Aorta (tissue), 5 donors: ENCODE data around the gene DYSF. TPM values are rescaled to one million over a fixed set of nuclear protein-coding genes. Genes with fewer than 3 reads are reported as not detected.

Experiments
- ATAC-seq: fragments of 200-7000 bp; cut with Tn5 transposase; one replicate; pipeline ENCODE4 v1.9.1; 2022; ENCODE audit warnings: moderate library complexity; ENCODE audit not compliant: low FRiP score
- DNase-seq, 2 donors: peaks; one replicate each; pipeline ENCODE4 v3.0.0-alpha.2; 2020
- H3K27ac ChIP-seq, 2 donors: one replicate each; pipeline ENCODE4 v1.5.1; 2013; ENCODE audit warnings: low read length in 2 of 2, mild to moderate bottlenecking in 2 of 2, moderate library complexity in 2 of 2, control low read depth in 1 of 2, inconsistent platforms in 1 of 2, low read depth in 1 of 2
- H3K27me3 ChIP-seq, 2 donors: one replicate each; pipeline ENCODE4 v1.6.1; 2013; ENCODE audit warnings: control low read depth in 1 of 2, low read length in 1 of 2, mild to moderate bottlenecking in 1 of 2, moderate library complexity in 1 of 2; ENCODE audit not compliant: insufficient read depth in 2 of 2, control insufficient read depth in 1 of 2
- H3K36me3 ChIP-seq, 2 donors: one replicate each; pipeline ENCODE4 v1.6.1; 2013; ENCODE audit warnings: control low read depth in 1 of 2, low read length in 1 of 2, mild to moderate bottlenecking in 1 of 2; ENCODE audit not compliant: insufficient read depth in 2 of 2, control insufficient read depth in 1 of 2
- H3K4me1 ChIP-seq, 2 donors: one replicate each; pipeline ENCODE4 v1.6.1; 2013; ENCODE audit warnings: low read length in 2 of 2, control low read depth in 1 of 2, mild to moderate bottlenecking in 1 of 2, moderate library complexity in 1 of 2; ENCODE audit not compliant: insufficient read depth in 2 of 2, control insufficient read depth in 1 of 2
- H3K4me3 ChIP-seq, 2 donors: one replicate each; pipeline ENCODE4 v1.5.1; 2013; ENCODE audit warnings: low read length in 2 of 2, control low read depth in 1 of 2, mild to moderate bottlenecking in 1 of 2
- H3K9me3 ChIP-seq: one replicate; pipeline ENCODE4 v1.6.1; 2013; ENCODE audit warnings: mild to moderate bottlenecking, low read length; ENCODE audit not compliant: control insufficient read depth
- WGBS, 2 donors: extraction: QIAGEN DNeasy Blood & Tissue Kit; methylation state at CpG; one replicate each; pipeline ENCODE4 v1.1.7; 2013; 5-methylcytosine and 5-hydroxymethylcytosine counted together
- intact Hi-C, 2 donors: fragments of 100-400 bp; cut with DNase I; formaldehyde crosslinking; loops; one replicate each; pipeline versions ENCODE4 v1.14.2 to v1.15.0; 2022
- polyA plus RNA-seq, 2 donors: library from polyadenylated mRNA; stranded (reverse); fragments of 200-250 nt; gene quantifications; one replicate each; pipeline ENCODE4 v1.2.3, GENCODE V29; 2013
- total RNA-seq, 2 donors: library from RNA; stranded (reverse); fragmentation: NEBNext Ultra II Directional; extraction: Animal tissue kit (Norgen Biotek cat#: 25700); gene quantifications; one replicate each; pipeline ENCODE4 v1.2.1, GENCODE V29; 2021
- donor health status: healthy with polysubstance abuse.
- donor health status: Bipolar disorder and iron deficiency.
- donor health status: DM: no; HTN: no; CAD: no.
- donor health status: DM: no; HTN: no; CAD: no.
- donor health status: DM: yes; HTN: yes; CAD: no.

Gene DYSF
- total and polyA plus RNA-seq, 4 donors, result 3.1 to 28.8 (median 17.5) TPM

DNA sequence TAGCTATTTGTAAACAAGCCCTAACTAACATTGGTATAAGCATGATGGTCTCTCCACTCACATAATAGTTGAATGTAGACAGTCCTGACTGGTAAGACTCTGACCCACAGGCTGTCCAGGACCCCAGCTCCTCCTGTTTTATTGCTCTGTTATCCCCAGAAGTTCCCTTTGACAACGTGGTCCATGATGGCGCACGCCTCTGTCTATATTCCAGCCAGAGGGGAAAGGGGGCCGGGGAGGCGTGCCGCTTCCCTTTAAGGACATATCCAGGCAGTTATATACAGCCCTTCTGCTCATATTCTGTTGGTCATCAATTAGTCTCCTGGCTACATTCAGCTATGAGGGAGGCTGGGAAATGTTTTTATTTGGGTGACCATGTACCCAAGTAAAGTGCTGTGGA is 6.7 kb downstream of the DYSF start:
- no peaks in the 10 kb centered on the region for H3K4me1 ChIP-seq
- WGBS, 2 donors, result 86 to 93% methylated on average over 6 of the region's 6 CpGs
- ATAC-seq (no peak), DNase-seq (no peak)
- intact Hi-C loops, result loop anchor here in 1 of 2 donors (5.0 kb wide), 1 partner anchor 42 kb away; no protein-coding TSS in a partner anchor
- no peak overlapping the region for H3K27ac ChIP-seq
- no peaks in the 10 kb centered on the region for H3K9me3 ChIP-seq
- H3K27me3 ChIP-seq, result no peaks in the 10 kb centered on the region
- no peak overlapping the region for H3K4me3 ChIP-seq
- H3K36me3 ChIP-seq, result no peaks in the 10 kb centered on the region

DNA sequence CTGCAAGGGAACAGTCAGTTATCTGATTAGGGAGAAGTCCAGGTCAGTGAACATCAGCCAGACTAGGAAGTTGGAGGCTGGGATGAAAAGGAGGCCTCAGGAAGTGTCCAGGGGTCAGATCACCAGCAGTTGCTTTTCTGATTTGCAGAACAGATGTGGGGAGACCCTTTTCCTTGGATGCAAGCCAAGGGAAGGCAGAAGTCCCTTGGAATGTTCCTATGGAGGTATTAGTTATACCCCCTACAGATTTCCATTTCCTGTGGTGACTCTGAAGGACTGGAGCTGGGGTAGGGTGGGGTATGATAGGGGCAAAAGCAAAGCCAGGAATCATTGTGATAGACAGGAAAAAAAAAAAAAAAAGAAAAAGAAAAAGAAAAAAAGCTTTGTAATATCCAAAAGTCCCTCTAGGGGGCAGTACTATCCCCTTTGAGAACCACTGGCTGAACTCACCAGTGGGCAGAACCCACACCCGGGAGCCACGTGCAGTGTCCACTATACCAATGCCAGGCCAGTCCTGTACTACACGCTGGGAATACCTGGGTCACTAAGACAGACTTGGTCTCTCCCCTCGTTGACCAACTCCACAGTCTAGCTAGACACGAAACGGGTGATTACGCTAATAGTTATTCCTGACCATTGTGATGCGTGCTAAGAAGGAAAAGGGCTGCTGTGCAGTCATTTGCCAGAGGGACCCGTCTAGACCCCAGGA is 7.4 kb downstream of the DYSF start:
- 64 to 67% methylated on average over 9 of the region's 9 CpGs for WGBS, 2 donors
- Histone ChIP-seq H3K4me3 (no peak overlapping the region), H3K9me3 (no peaks in the 10 kb centered on the region), H3K27me3 (no peaks in the 10 kb centered on the region), H3K36me3 (no peaks in the 10 kb centered on the region), H3K27ac (no peak overlapping the region), H3K4me1 (no peaks in the 10 kb centered on the region)
- intact Hi-C loops, result loop anchor here in 1 of 2 donors (5.0 kb wide), 1 partner anchor 42 kb away; no protein-coding TSS in a partner anchor
- DNase-seq (no peak), ATAC-seq (peak; percentile 44)

DNA sequence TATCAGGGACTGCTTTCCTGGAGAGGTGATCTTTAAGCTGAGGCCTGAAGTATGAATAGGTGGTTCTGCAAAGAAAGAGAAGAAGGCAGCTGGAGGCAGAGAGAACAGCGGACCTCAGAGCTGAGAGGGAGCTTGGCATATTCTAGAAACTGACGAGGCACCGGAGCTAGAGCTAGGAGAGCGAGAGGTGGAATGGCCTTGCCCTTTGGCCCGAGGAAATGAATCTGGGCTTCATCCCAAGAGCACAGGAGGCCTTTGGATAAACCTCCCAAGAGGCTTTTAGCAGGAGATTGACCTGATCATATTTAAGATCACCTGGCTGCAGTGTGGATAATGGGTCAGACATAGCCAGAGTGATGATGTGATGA is 7.9 kb downstream of the DYSF start:
- no peak overlapping the region for H3K27ac ChIP-seq
- no peaks in the 10 kb centered on the region for H3K36me3 ChIP-seq
- H3K4me3 ChIP-seq, result no peak overlapping the region
- 57 to 86% methylated on average over 5 of the region's 5 CpGs for WGBS, 2 donors
- no peaks in the 10 kb centered on the region for H3K4me1 ChIP-seq
- no peaks in the 10 kb centered on the region for H3K27me3 ChIP-seq
- intact Hi-C loops, result loop anchor here in 1 of 2 donors (5.0 kb wide), 1 partner anchor 41 kb away; no protein-coding TSS in a partner anchor
- no peak for DNase-seq
- no peak for ATAC-seq
- H3K9me3 ChIP-seq, result no peaks in the 10 kb centered on the region

DNA sequence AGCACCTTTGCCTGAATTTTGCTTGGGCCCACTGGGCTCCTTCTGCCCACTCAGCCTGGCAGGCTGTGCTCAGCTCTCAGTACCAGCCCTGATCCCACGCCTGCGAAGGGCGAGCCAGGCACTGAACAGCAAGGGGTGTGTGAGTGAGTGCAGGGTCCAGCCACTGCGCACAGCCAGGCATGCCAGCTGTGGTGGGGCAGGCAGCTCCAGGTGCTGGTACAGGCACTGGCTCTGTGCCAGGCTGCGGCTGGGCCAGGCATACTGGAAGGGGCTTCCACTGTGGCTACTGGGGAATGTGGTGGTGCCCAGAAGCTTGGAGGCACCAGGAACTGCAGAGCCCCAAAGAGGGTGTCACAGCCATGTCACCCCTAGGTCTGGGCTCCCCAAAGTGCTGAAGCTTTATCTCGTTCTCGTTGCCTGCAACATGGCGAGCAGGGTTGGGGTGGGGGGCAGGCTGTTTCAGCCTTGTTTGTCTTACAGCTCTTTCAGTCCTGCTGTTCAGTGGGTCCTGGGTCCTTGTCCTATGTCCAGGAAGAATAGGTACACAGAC is 8.8 kb downstream of the DYSF start:
- no peak for DNase-seq
- WGBS, 2 donors, result 83 to 87% methylated on average over 8 of the region's 8 CpGs
- H3K9me3 ChIP-seq, result no peaks in the 10 kb centered on the region
- no peak for ATAC-seq
- intact Hi-C loops, result loop anchor here in 1 of 2 donors (5.0 kb wide), 1 partner anchor 40 kb away; no protein-coding TSS in a partner anchor
- H3K4me3 ChIP-seq, result no peak overlapping the region
- H3K4me1 ChIP-seq, result no peaks in the 10 kb centered on the region
- no peaks in the 10 kb centered on the region for H3K27me3 ChIP-seq
- no peaks in the 10 kb centered on the region for H3K36me3 ChIP-seq
- H3K27ac ChIP-seq, result no peak overlapping the region

DNA sequence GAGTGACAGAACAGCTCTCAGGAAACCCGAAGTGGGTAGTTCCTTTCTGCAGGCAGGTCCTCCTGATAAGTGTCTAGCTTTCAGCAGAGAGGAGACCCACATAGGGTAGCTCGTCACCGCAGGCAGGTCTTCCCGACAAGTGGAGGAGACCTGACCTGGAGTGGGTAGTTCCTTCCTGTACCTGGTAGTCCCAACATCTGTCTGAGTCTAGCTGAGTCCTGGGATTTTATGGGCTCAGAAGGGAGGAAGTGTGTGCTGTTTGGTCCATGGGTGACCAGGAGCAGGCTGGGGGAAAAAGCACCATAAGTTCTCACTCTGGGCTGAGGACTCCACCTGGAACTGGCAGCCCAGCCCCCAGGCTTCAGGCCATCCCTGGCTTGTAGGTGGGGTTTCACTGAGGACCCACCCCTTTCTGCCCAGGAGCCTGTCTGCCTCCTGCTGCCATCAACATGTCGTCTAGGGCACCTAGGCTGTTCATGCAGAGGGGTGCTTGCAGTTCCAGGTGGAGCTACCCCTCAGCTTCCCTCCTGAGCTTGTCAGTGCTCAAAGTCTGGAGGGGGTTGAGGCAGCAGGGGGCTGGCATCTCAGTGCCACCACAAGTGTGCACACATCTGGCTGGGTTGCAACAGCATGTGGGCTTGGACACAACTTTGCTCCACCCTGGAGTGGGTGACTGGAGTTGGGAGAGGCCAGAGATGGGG is 9.4 kb downstream of the DYSF start:
- H3K9me3 ChIP-seq, result no peaks in the 10 kb centered on the region
- H3K4me1 ChIP-seq, result no peaks in the 10 kb centered on the region
- H3K27ac ChIP-seq, result no peak overlapping the region
- no peak overlapping the region for H3K4me3 ChIP-seq
- no peaks in the 10 kb centered on the region for H3K36me3 ChIP-seq
- no peak for ATAC-seq
- 93 to 94% methylated on average over 5 of the region's 5 CpGs for WGBS, 2 donors
- no peak for DNase-seq
- no peaks in the 10 kb centered on the region for H3K27me3 ChIP-seq
- intact Hi-C loops, result loop anchor here in 1 of 2 donors (5.0 kb wide), 1 partner anchor 40 kb away; no protein-coding TSS in a partner anchor

DNA sequence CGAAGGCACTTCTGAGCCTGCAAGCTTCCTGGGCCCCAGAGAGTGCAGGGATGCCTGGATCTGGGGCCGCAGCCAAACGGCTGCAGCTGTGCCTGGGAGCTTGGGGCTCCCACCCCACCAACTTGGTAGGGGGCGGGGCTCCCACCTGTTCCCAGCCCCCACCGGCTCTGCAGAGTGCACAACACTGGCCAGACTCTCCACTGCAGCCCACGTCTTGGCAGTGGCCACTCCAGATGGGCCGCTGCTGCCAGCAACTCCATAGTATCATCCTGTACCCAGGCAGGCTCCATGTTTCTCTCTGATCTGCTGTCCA is 9.9 kb downstream of the DYSF start:
- Histone ChIP-seq H3K36me3 (no peaks in the 10 kb centered on the region), H3K4me3 (no peak overlapping the region), H3K4me1 (no peaks in the 10 kb centered on the region), H3K27ac (no peak overlapping the region), H3K27me3 (no peaks in the 10 kb centered on the region), H3K9me3 (no peaks in the 10 kb centered on the region)
- WGBS, 2 donors, result 83 to 85% methylated on average over 7 of the region's 7 CpGs
- no peak for DNase-seq
- ATAC-seq, result no peak
- intact Hi-C loops, result loop anchor here in 1 of 2 donors (5.0 kb wide), 1 partner anchor 39 kb away; no protein-coding TSS in a partner anchor

DNA sequence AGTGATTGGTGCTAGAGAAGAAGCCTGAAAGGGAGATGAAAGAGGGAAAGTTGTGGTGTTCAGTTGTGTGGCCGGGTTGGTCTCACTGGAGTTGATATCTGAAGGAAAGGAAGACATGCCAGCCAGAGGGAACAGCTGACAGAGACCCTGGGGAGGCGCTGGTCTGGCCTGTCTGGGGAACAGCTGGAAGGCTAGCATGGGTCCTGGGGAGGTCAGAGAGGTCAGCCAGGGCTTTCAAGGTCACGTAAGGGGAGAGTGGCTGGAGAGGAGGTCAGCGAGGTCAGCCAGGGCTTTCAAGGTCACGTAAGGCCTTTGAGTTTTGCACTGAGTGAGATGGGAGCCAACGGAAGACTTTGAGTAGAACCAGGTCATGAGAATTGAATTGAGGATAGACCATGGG is 11.0 kb downstream of the DYSF start:
- intact Hi-C loops, result loop anchor here in 1 of 2 donors (5.0 kb wide), 1 partner anchor 38 kb away; no protein-coding TSS in a partner anchor
- Histone ChIP-seq H3K4me1 (no peaks in the 10 kb centered on the region), H3K36me3 (no peaks in the 10 kb centered on the region), H3K27ac (no peak overlapping the region), H3K4me3 (no peak overlapping the region), H3K9me3 (no peaks in the 10 kb centered on the region), H3K27me3 (no peaks in the 10 kb centered on the region)
- DNase-seq, result no peak
- ATAC-seq, result no peak
- 88 to 97% methylated on average over 6 of the region's 6 CpGs for WGBS, 2 donors

DNA sequence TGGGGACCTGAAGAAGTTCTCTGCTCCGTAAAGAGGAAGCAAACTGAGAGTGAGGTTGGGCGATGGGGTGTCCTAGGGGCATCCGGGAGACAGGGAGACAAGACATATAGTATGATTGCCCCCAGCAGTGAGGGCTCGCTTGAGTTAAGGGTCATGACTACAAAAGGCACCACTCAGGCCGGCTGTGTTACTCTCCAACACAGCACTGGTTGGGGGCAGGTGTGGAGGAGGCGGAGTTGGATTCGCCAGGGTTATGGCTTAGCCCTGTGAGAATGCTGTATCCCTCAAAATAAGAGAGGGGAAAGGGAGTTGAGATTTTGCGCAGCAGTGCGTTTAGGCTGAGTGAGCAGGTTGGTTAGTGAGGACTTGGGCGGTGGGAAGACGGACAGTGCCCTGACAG is 12.0 kb downstream of the DYSF start:
- Histone ChIP-seq H3K4me1 (no peaks in the 10 kb centered on the region), H3K27ac (no peak overlapping the region), H3K36me3 (no peaks in the 10 kb centered on the region), H3K9me3 (no peaks in the 10 kb centered on the region), H3K4me3 (no peak overlapping the region), H3K27me3 (no peaks in the 10 kb centered on the region)
- intact Hi-C loops, result no loop called here
- 73 to 77% methylated on average over 11 of the region's 11 CpGs for whole genome bisulfite sequencing, 2 donors
- no peak for ATAC-seq
- DNase-seq, result no peak
